BJ (cell line): ENCODE results near the gene MYL9. TPM values are rescaled to one million over a fixed set of nuclear protein-coding genes. Genes with fewer than 3 reads are reported as not detected.
"Not testable (repeated sequence)": the region's sequence is repeated elsewhere in the genome, so short reads cannot be mapped to it uniquely, and the experiment has no call there.

Source experiments
- CTCF ChIA-PET: fragments of 350-600 bp; formaldehyde crosslinking; extraction: SDS; loops from one replicate; lab custom pipeline; 2021; ENCODE audit warnings: antibody characterized with exemption, inconsistent platforms; lab: Yijun Ruan, JAX
- POLR2A ChIA-PET: fragments of 300-600 bp; sonication (Branson Sonifier 250); formaldehyde crosslinking; extraction: SDS; loops from one replicate; lab custom pipeline; 2021; ENCODE audit warnings: antibody characterized with exemption; lab: Charles Lee
- DNase-seq: peaks from one replicate; pipeline ENCODE4 v3.0.0-alpha.2; 2011; ENCODE audit warnings: low read depth
- H3K27me3 ChIP-seq: 2 replicates; pipeline ENCODE4 v1.6.0; 2011; ENCODE audit warnings: low read length; ENCODE audit not compliant: control insufficient read depth, insufficient read depth
- H3K36me3 ChIP-seq: 2 replicates; pipeline ENCODE4 v1.5.1; 2011; ENCODE audit warnings: low read length; ENCODE audit not compliant: control insufficient read depth, insufficient read depth
- H3K4me3 ChIP-seq: 2 replicates; pipeline ENCODE4 v1.5.1; 2011; ENCODE audit warnings: low read depth, mild to moderate bottlenecking, control low read depth, low read length
- CTCF ChIP-seq: IDR thresholded peaks from 2 replicates; pipeline ENCODE4 v1.5.1; 2011; ENCODE audit warnings: low read depth, mild to moderate bottlenecking, control low read depth, inconsistent platforms, low read length, moderate library complexity; ENCODE audit not compliant: insufficient read depth
- polyA plus RNA-seq: library from polyadenylated mRNA; depleted of rRNA; stranded (reverse); fragments of >200 nt; gene quantifications from 2 replicates; pipeline ENCODE4 v1.2.3, GENCODE V29; 2011

MYL9 gene
- polyA plus RNA-seq, 1 experiment, result 673 TPM

GRCh38 chr20:36519012-36519719, 22.2 kb upstream of the MYL9 start:
- no peak for TF ChIP-seq CTCF
- peaks cover 14% of the 10 kb centered on the region for H3K36me3 ChIP-seq
- H3K27me3 ChIP-seq, result no peaks in the 10 kb centered on the region
- ChIA-PET POLR2A (interaction anchor here (0.5 kb wide), 1 partner anchor 34 kb away, joined by 3 read pairs; no protein-coding TSS in a partner anchor), CTCF (interaction anchor here (0.8 to 1.8 kb wide), 2 partner anchors 10 to 26 kb away, joined by 3 to 6 read pairs; no protein-coding TSS in a partner anchor)
- no peak for DNase-seq
- no peak overlapping the region for H3K4me3 ChIP-seq

- no peak for TF ChIP-seq CTCF
- no peak overlapping the region for H3K4me3 ChIP-seq
- H3K36me3 ChIP-seq, result peaks cover 12% of the 10 kb centered on the region
- H3K27me3 ChIP-seq, result no peaks in the 10 kb centered on the region
- CTCF ChIA-PET, result interaction anchor here (0.8 kb wide), 1 partner anchor 27 kb away, joined by 3 read pairs; no protein-coding TSS in a partner anchor
- no peak for DNase-seq
- POLR2A ChIA-PET, result interaction anchor here (0.5 kb wide), 1 partner anchor 35 kb away, joined by 3 read pairs; no protein-coding TSS in a partner anchor
Measured at GRCh38 chr20:36519944-36520343, 21.4 kb upstream of the MYL9 start.

GRCh38 chr20:36521526-36521925, 19.8 kb upstream of the MYL9 start:
- Histone ChIP-seq H3K27me3 (no peaks in the 10 kb centered on the region), H3K4me3 (no peak overlapping the region), H3K36me3 (peaks cover 23% of the 10 kb centered on the region)
- DNase-seq, result no peak
- POLR2A ChIA-PET, result no interaction called here
- CTCF ChIA-PET, result interaction anchor here (0.7 to 1.0 kb wide), 2 partner anchors 20 to 31 kb away, joined by 3 read pairs; partner anchors contain the start of gene MYL9
- TF ChIP-seq CTCF, result no peak

GRCh38 chr20:36522412-36522811, 18.9 kb upstream of the MYL9 start:
- peaks cover 31% of the 10 kb centered on the region for H3K36me3 ChIP-seq
- DNase-seq, H3K27me3 ChIP-seq, POLR2A ChIA-PET, CTCF ChIA-PET, H3K4me3 ChIP-seq: not testable (repeated sequence)

- CTCF ChIA-PET, result no interaction called here
- no peak for TF ChIP-seq CTCF
- DNase-seq, result no peak
- POLR2A ChIA-PET, result no interaction called here
- Histone ChIP-seq H3K36me3 (peaks cover 37% of the 10 kb centered on the region), H3K27me3 (no peaks in the 10 kb centered on the region), H3K4me3 (no peak overlapping the region)
Measured at GRCh38 chr20:36523341-36523740, 18.0 kb upstream of the MYL9 start.
